HG03025 (cell line): ENCODE measurements around the gene DAG1.

Experiments
- ATAC-seq: cut with Tn5 transposase; IDR thresholded peaks from one replicate; pipeline ENCODE4 v1.9.1; 2021; ENCODE audit warnings: mild to moderate bottlenecking, moderate library complexity; ENCODE audit not compliant: unreplicated experiment, low FRiP score

Gene DAG1

DNA sequence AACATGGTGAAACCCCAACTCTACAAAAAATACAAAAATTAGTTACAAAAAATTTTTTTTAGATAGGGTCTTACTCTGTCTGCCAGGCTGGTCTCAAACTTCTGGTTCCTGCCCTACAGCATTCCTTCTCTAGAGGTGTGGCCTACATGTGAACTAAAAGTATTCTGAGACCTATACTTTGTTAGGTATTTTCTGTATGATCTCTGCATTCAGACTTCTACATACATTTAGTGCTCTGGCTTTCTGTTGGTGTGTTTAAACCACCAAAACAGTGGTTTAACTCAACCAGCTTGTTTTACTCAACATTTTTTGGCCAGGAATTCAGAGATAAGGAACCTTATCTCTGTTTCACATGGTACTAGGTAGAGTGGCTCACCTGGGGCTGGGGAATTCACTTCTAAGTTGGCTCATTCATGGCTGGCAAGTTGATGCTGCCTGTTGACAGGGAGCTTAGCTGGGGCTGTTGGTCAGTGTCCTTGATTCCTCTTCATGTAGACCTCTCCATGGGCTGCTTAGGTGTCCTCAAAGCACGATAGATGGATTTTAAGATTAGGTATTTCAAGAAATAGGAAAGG, 42.8 kb downstream of the DAG1 start:
- ATAC-seq = no peak

DNA sequence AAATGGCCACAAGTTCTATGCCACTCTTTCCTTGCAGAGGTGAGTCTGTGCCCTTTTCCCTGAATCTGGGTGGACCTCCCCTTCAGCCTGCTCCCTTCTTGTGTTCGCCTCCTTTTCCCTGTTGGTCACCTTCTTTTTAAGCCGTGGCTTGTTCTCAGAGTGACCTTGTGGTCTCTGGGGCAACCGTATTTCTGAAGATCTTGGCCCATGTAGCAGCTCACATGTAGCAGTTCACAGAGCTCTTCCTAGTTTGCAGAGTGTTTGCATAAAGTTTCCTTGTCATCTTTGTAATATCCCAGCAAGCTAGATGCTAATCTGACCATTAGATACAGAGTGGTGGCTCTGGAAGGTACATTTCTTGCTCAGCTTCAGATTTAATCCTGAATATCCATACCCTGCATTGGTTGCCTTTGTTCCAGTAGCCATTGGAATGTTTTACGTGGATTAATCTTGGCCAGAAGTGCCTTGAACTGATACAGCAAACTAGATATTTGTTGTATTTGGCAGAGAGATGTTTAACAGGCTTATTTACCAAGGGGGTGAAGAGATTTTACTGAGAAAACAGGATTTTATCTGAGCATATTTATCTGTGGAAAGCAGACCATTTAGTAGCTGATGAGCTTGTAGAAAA, 43.5 kb downstream of the DAG1 start:
- no peak for ATAC-seq

DNA sequence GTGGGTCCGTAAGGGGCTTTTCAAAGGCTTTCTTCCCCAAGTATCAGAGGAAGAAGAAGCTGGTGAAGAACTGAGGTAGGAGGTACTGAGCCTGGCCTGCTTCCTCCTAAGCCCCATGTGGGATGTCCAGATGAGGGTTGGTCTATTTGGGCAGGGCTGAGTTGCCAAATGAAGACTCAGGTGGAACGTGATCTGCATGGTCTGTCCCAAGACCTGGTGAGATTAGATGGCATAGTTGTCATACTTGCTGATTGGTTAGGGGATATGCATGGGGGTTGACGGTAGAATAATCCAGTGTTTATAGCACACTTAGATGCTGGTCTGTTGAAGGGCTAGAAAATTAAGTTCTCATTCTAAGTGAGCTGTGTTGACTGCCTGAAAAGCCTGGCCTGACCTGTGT, 47.9 kb downstream of the DAG1 start:
- ATAC-seq = no peak

DNA sequence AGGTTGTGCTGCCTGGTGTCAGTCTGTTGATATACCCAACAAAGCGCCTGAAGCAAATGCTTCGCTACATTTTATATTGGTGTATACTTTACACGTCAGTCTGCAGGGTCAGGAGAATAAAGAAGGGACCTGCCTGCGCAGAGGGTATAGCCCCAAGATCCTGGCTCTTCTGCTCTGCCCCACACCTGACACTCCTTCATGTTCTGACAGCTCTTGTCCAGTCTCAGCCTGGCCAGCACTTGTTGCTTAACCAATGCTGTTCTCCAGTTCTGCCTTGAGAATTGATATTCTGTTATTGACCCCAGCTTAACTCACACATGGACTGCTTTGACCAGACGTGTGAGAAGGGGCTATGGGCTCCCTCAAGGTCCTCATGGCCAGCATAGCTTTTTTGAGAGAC, 48.4 kb downstream of the DAG1 start:
- no peak for ATAC-seq

DNA sequence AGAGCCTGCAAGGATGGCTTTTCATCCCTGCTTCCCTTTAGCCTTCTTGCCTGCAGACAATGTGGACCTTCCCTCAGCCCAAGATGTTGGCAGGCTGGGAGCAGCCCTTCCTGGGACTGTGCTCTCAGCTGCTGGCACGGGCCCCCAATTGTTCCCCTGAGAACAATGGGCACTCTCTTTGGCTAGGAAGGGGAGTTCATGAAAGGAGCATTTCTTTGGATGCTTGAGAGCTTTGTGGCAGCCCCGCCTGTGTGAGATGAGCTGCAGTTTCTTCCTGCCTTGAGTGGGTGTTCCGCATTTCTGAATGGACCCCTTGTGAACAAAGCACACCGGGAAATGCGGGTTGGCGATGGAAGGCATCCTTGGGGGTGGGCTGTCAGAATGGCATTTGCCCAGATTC, 49.2 kb downstream of the DAG1 start:
- no peak for ATAC-seq

DNA sequence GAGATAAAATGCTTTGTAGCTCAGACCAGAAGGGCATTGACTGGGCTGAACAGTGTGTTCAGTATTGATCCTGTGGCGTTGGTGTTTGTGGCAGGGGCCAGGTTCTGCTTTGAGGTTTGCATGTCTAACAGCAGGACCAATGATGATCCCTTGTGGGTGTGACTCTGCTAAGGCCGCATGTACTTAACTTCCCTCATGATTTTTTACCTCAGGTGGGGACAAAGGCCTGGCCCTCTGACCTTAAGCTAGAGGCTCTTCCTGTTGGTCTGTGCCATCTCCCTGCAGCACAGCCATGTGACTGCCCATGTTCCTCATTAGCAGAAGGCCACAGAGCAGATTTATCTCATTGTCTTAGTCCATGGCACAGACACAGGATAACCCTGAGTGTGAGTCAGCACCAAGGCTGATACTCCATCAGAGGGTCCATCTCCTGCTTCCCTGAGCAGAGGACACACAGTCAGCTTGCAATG, 49.9 kb downstream of the DAG1 start:
- ATAC-seq = no peak

DNA sequence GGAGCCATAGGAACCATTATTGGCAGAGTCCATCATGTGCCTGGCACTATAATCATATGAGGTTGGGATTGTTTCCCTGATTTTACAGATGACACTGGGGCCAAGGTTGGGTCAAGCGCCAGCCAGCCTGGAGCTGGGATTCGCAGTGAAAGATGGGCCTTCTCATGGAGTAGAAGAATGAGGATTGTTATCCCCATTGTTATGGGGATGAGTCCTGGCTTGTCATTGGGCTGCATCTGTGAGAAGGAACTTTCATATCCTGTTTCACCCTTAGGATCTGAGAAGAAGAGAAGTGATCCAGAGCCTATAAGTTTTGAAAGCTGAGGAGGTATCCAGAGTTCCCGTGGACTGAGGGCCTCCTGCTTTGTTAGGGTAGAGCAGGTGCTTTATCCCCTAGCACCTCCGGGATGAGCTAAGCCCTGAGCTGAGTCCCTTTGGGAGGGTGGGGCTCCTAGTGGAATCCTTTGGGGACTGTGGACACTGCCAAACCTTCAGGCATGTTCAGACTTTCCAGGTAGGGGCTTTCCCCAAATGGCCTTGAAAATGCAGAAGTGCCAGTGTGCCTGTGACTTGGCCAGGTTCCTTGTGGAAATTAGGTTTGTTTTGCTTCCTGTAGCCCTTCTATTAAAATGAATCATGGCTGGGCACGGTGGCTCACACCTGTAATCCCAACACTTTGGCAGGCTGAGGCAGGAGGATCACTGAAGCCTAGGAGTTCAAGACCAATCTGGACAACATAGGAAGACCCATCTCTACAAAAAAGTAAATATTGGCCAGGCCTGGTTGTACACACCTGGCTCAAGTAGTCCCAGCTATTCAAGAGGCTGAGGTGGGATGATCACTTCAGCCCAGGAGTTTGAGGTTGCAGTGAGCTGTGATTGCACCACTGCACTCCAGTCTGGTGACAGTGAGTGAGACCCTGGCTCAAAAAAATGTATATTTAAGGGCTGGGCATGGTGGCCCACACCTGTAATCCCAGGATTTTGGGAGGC, 54.0 kb downstream of the DAG1 start:
- no peak for ATAC-seq

DNA sequence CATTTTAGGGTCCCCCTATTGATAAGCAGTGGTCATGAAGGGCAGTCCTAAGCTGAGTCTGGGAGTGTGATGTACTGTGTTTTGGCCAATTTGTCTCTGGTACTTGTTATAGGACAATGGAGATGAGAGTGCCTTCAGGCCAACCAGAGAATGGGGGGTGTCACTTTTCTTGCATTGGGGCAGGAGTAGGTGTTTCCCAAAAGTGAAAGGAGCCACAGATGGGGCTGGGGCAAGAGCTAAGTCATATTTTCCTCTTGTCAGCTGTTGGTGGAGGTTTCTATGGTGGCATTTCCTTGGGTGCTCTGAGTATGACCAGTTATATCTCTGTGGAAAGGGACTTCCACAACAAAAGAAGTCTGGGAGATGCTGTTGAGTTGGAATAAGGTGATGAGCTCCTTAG, 59.5 kb downstream of the DAG1 start:
- no peak for ATAC-seq

DNA sequence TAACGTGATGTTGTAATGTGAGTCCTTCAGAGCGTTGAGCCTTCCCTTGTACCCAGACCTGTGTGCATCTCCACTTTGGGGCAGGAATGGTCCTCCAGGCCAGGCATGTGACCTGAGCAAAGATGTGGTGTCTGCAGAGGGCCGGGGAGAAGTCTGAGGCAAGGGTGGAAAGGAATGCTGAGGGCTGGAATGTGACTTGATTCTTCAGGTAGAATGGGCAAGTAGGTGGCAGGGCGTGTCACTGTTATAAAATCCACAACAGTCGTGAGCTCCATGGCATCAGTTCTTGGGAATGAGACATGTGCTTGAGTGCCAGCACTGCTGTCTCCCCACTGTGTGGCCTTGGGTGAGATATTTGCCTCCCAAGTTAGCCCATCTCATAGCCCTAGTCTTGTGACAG, 60.2 kb downstream of the DAG1 start:
- ATAC-seq = no peak

DNA sequence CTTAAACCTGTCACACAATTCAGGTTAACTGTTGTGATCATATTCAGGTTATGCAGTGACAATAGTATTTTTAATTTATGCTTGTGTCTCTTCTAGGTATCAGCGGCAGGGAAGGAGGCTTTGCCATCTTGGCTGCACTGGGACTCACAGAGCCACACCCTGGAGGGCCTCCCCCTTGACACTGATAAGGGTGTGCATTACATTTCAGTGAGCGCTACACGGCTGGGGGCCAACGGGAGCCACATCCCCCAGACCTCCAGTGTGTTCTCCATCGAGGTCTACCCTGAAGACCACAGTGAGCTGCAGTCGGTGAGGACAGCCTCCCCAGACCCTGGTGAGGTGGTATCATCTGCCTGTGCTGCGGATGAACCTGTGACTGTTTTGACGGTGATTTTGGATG, 60.6 kb downstream of the DAG1 start:
- no peak for ATAC-seq

DNA sequence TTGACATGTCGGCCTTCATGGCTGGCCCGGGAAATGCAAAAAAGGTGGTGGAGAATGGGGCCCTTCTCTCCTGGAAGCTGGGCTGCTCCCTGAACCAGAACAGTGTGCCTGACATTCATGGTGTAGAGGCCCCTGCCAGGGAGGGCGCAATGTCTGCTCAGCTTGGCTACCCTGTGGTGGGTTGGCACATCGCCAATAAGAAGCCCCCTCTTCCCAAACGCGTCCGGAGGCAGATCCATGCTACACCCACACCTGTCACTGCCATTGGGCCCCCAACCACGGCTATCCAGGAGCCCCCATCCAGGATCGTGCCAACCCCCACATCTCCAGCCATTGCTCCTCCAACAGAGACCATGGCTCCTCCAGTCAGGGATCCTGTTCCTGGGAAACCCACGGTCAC, 61.2 kb downstream of the DAG1 start:
- no peak for ATAC-seq

DNA sequence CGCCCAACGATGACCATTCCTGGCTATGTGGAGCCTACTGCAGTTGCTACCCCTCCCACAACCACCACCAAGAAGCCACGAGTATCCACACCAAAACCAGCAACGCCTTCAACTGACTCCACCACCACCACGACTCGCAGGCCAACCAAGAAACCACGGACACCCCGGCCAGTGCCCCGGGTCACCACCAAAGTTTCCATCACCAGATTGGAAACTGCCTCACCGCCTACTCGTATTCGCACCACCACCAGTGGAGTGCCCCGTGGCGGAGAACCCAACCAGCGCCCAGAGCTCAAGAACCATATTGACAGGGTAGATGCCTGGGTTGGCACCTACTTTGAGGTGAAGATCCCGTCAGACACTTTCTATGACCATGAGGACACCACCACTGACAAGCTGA, 61.6 kb downstream of the DAG1 start:
- ATAC-seq = no peak

DNA sequence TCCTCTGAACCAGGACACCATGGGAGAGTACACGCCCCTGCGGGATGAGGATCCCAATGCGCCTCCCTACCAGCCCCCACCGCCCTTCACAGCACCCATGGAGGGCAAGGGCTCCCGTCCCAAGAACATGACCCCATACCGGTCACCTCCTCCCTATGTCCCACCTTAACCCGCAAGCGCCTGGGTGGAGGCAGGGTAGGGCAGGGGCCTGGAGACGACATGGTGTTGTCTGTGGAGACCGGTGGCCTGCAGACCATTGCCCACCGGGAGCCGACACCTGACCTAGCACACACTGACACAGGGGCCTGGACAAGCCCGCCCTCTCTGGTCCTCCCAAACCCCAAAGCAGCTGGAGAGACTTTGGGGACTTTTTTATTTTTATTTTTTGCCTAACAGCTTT, 63.0 kb downstream of the DAG1 start:
- ATAC-seq = no peak

DNA sequence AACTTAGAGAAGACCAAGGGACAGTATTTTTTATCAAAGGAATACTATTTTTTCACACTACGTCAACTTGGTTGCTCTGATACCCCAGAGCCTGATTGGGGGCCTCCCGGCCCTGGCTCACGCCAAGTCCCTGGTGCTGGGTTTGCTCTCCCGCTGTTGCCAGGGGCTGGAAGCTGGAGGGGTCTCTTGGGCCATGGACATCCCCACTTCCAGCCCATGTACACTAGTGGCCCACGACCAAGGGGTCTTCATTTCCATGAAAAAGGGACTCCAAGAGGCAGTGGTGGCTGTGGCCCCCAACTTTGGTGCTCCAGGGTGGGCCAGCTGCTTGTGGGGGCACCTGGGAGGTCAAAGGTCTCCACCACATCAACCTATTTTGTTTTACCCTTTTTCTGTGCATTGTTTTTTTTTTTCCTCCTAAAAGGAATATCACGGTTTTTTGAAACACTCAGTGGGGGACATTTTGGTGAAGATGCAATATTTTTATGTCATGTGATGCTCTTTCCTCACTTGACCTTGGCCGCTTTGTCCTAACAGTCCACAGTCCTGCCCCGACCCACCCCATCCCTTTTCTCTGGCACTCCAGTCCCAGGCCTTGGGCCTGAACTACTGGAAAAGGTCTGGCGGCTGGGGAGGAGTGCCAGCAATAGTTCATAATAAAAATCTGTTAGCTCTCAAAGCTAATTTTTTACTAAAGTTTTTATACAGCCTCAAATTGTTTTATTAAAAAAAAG, 63.9 kb downstream of the DAG1 start:
- no peak for ATAC-seq

DNA sequence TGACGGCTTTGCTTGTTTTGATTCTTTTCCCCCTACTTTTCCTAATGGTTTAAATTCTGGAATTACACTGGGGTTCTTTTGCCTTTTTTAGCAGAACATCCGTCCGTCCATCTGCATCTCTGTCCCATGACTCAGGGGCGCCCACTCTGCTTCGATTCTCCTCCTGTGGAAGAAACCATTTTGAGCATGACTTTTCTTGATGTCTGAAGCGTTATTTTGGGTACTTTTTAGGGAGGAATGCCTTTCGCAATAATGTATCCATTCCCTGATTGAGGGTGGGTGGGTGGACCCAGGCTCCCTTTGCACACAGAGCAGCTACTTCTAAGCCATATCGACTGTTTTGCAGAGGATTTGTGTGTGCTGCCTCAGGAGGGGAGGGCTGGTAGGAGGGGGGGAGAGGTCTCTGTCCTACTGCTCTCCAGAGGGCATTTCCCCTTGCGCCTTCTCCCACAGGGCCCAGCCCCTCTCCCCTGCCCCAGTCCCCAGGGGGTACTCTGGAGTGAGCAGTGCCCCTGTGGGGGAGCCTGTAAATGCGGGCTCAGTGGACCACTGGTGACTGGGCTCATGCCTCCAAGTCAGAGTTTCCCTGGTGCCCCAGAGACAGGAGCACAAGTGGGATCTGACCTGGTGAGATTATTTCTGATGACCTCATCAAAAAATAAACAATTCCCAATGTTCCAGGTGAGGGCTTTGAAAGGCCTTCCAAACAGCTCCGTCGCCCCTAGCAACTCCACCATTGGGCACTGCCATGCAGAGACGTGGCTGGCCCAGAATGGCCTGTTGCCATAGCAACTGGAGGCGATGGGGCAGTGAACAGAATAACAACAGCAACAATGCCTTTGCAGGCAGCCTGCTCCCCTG, 64.7 kb downstream of the DAG1 start:
- ATAC-seq = no peak

DNA sequence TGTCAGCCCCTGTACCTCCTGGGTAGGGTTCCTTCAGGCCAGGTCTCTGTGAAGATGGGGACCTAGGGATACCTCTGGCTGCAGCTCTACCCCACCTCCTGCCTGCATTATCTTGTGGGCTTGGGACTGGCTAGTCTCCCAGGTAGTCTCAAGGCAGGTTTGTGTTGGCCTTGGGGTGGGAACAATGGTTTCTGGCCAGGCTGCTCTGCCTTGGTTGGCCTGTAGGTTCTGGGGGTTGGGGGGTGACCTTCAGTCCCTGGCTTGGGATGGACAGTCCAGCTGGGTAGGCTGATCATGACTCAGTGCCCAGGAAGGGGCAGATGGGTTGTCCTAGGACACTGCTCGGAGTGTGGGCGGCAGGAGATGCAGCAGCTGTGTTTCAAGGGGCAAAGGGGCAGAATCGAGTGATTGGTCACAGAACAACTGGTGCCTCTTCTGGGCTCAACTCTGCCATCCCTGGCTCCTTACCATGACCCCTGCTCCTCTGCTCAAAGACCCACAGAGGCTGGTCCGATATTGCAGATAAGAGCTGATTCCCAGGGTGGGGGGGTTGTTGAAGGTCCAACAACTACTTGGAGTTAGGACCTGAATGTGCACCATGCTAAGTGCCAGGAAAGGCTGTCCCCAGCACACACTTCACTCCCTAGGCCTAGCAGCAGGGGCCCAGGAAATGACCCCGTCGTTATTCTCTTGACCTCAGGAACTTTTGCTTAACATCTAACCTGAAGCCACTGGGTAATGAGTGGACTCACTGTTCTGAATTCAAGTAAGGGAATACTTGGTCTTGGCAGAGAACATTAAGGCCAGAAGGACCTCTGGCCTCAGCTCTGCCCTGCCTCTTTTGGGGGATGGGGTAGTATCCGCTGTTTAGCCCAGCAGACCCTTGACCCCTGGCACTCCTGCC, 66.2 kb downstream of the DAG1 start:
- no peak for ATAC-seq

DNA sequence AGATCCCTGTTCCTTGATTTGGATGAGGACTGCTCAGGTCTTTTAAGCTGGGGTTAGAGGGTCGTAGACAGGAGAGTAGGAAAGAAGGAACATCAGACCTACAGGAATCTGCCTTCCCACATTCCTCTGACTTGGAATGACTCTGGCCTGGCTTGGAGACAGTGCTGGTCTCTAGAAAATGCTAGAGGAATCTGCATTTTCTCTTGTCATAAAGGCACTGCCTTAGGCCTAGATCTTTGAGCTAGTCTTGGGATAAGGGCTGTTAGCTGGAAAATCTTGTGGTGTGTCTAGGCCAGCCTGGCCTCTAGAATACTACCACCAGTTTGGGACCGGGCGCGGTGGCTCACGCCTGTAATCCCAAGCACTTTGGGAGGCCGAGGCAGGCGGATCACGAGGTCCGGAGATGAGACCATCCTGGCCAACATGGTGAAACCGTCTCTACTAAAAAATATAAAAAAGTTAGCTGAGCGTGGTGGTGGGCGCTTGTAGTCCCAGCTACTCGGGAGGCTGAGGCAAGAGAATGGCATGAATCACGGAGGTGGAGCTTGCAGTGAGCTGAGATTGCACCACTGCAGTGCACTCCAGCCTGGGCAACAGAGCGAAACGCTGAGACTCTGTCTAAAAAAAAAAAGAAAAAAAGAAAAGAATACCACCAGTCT, 66.9 kb downstream of the DAG1 start:
- ATAC-seq = no peak
